Activated CD8-positive, alpha-beta T cell treated with anti-CD3 and anti-CD28 coated beads for 36 hours (primary cell): Measurements from ENCODE around the gene TSHZ1. TPM values are rescaled to one million over a fixed set of nuclear protein-coding genes. Genes with fewer than 3 reads are reported as not detected.

Source experiments
- ATAC-seq: fragments of 200-7000 bp; cut with Tn5 transposase; one replicate; pipeline ENCODE4 v1.10.0; 2021; ENCODE audit warnings: mild to moderate bottlenecking, moderate library complexity
- CTCF ChIA-PET: fragments of 350-600 bp; sonication (Branson Sonifier 250); formaldehyde crosslinking; loops from one replicate; lab custom pipeline; 2021; ENCODE audit warnings: antibody characterized with exemption; lab: Charles Lee
- POLR2A ChIA-PET: fragments of 350-600 bp; sonication (Branson Sonifier 250); formaldehyde crosslinking; loops from one replicate; lab custom pipeline; 2021; ENCODE audit warnings: antibody characterized with exemption; lab: Charles Lee
- DNase-seq: peaks from one replicate; pipeline ENCODE4 v3.0.0-alpha.2; 2020
- H3K27ac Mint-ChIP-seq: one replicate; pipeline ENCODE4 v1.8.0; 2021; ENCODE audit warnings: mild to moderate bottlenecking, mixed read lengths
- H3K27me3 Mint-ChIP-seq: one replicate; pipeline ENCODE4 v1.8.0; 2021; ENCODE audit warnings: mixed read lengths
- H3K36me3 Mint-ChIP-seq: one replicate; pipeline ENCODE4 v1.8.0; 2021; ENCODE audit warnings: low read depth, mixed read lengths
- H3K4me1 Mint-ChIP-seq: one replicate; pipeline ENCODE4 v1.8.0; 2021; ENCODE audit warnings: low read depth, mixed read lengths
- H3K4me3 Mint-ChIP-seq: one replicate; pipeline ENCODE4 v1.8.0; 2021; ENCODE audit warnings: mild to moderate bottlenecking, moderate library complexity, mixed read lengths
- H3K9me3 Mint-ChIP-seq: one replicate; pipeline ENCODE4 v1.8.0; 2021; ENCODE audit warnings: mixed read lengths
- intact Hi-C: fragments of 100-400 bp; cut with micrococcal nuclease; formaldehyde crosslinking; loops from one replicate; pipeline ENCODE4 v1.10.0; 2022
- total RNA-seq, 2 experiments: library from RNA; stranded (reverse); gene quantifications; one replicate each; pipeline ENCODE4 v1.2.3, GENCODE V29; 2021
- TF ChIP-seq, protein P1 (sequence below): fragments of 200-600 bp; IDR thresholded peaks from one replicate; pipeline ENCODE4 v1.8.0; 2022; ENCODE audit warnings: antibody characterized with exemption, mild to moderate bottlenecking

The TSHZ1 gene
- total RNA-seq, 2 experiments from 2014 or later = 10.8 to 11.0 TPM

DNA sequence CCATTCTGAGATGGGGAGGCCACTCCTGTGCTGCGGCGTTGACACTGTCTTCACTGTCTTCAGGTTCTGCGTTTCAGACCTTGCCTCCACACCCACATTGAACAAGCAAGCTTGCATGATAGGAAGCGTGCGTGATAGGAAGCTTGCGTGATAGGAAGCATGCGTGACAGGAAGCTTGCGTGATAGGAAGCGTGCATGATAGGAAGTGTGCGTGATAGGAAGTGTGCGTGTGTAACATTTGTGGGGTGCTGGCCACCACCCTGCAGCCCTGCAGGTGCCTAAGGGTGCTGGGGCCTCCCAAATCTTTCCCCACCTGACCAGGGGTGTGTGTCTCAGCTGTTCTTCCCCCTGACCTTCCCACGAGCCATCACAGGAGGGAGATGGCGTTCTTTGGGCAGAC is 25.3 kb downstream of the TSHZ1 start:
- no peaks in the 10 kb centered on the region for H3K27me3 Mint-ChIP-seq
- TF ChIP-seq, protein P1, sequence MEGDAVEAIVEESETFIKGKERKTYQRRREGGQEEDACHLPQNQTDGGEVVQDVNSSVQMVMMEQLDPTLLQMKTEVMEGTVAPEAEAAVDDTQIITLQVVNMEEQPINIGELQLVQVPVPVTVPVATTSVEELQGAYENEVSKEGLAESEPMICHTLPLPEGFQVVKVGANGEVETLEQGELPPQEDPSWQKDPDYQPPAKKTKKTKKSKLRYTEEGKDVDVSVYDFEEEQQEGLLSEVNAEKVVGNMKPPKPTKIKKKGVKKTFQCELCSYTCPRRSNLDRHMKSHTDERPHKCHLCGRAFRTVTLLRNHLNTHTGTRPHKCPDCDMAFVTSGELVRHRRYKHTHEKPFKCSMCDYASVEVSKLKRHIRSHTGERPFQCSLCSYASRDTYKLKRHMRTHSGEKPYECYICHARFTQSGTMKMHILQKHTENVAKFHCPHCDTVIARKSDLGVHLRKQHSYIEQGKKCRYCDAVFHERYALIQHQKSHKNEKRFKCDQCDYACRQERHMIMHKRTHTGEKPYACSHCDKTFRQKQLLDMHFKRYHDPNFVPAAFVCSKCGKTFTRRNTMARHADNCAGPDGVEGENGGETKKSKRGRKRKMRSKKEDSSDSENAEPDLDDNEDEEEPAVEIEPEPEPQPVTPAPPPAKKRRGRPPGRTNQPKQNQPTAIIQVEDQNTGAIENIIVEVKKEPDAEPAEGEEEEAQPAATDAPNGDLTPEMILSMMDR = no peak
- peaks cover 30% of the 10 kb centered on the region for H3K4me1 Mint-ChIP-seq
- intact Hi-C loops = no loop called here
- POLR2A ChIA-PET = no interaction called here
- CTCF ChIA-PET = interaction anchor here (2.7 kb wide), 1 partner anchor 9 kb away, joined by 9 read pairs; no protein-coding TSS in a partner anchor
- no peak overlapping the region for H3K27ac Mint-ChIP-seq
- peaks cover 10% of the 10 kb centered on the region for H3K36me3 Mint-ChIP-seq
- no peak overlapping the region for H3K4me3 Mint-ChIP-seq
- no peaks in the 10 kb centered on the region for H3K9me3 Mint-ChIP-seq
- ATAC-seq (no peak), DNase-seq (no peak)

DNA sequence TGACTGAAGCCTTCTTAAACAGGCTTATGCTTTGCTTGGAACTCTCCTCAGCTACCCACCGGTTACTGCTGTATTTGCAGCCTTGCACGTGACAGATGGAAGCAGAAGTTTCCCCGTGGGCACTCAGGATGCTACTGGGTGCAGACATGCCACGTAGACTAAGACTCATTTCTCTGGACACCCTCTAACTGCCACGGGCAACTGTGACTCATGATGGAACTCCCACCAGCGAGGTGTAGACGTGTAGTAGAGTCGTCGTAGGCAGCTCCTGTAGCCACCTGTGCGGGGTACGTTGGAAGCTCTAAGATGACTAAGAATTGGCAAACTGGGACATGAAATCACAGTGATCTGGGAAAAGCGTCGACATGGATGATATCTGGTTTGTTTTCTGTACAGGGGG is 27.5 kb downstream of the TSHZ1 start:
- DNase-seq (peak; percentile 15), ATAC-seq (no peak)
- intact Hi-C loops = no loop called here
- ChIA-PET CTCF (no interaction called here), POLR2A (interaction anchor here (1.2 kb wide), 2 partner anchors 8 to 28 kb away, joined by 3 to 4 read pairs; partner anchors contain the start of gene TSHZ1)
- no peak overlapping the region for H3K4me3 Mint-ChIP-seq
- TF ChIP-seq, protein P1 = no peak
- H3K9me3 Mint-ChIP-seq = no peaks in the 10 kb centered on the region
- peaks cover 30% of the 10 kb centered on the region for H3K4me1 Mint-ChIP-seq
- H3K27me3 Mint-ChIP-seq = no peaks in the 10 kb centered on the region
- no peak overlapping the region for H3K27ac Mint-ChIP-seq
- peaks cover 15% of the 10 kb centered on the region for H3K36me3 Mint-ChIP-seq

DNA sequence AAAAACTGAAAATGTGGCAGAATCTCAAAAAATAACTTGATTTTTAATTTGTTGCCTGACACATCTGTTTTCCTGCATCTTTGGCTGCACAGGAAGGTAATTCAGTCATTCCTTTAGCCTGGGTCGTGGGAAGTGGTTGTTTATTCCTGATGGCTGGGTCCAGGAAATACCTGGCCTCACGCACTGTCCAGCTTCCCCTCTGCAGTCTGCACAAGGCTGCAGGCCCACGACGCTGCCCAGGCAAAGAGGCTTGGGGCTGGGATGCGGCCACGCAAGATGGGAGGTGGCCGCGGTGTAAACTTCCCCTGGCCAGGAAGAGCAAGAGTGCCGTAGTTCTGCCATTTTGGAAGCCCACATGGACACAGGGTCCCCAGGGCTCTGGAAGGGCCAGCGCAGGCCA is 28.2 kb downstream of the TSHZ1 start:
- no peak overlapping the region for H3K4me3 Mint-ChIP-seq
- DNase-seq = no peak

DNA sequence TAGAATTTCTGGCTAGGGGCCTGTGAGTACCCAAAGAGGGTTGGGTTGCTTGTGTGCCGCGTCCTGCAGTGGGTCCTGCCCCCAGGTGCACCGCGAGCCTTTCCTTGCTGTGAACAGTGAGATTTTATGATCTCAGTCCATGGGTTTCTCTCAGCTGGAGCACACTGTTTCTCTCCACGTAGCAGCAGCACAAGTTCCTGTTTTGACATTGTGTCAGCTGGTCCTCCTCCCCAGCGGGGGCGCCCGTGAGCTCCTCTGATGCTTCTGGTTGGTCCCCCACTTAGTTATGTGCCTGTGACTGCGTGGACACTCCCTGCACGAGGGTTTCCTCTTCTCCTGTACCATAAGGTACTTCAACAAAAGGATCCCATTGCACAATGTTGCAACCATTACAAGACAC is 29.8 kb downstream of the TSHZ1 start:
- Mint-ChIP-seq H3K36me3 (peaks cover 15% of the 10 kb centered on the region), H3K27ac (no peak overlapping the region), H3K4me3 (no peak overlapping the region), H3K4me1 (peaks cover 34% of the 10 kb centered on the region), H3K27me3 (no peaks in the 10 kb centered on the region), H3K9me3 (no peaks in the 10 kb centered on the region)
- POLR2A ChIA-PET = interaction anchor here (0.9 kb wide), 1 partner anchor 12 kb away, joined by 3 read pairs; no protein-coding TSS in a partner anchor
- ATAC-seq = peak; percentile 34
- TF ChIP-seq, protein P1 = no peak
- DNase-seq = peak; percentile 33
- intact Hi-C loops = no loop called here
- CTCF ChIA-PET = interaction anchor here (1.5 to 1.9 kb wide), 2 partner anchors 10 to 23 kb away, joined by 3 to 6 read pairs; no protein-coding TSS in a partner anchor

More for the DNA sequence above, 28.2 kb downstream of the TSHZ1 start:
- intact Hi-C loops = no loop called here
- Mint-ChIP-seq H3K27ac (no peak overlapping the region), H3K4me1 (peaks cover 26% of the 10 kb centered on the region), H3K9me3 (no peaks in the 10 kb centered on the region), H3K36me3 (peaks cover 15% of the 10 kb centered on the region), H3K27me3 (no peaks in the 10 kb centered on the region)
- TF ChIP-seq, protein P1 = no peak
- CTCF ChIA-PET = no interaction called here
- ATAC-seq = no peak
- POLR2A ChIA-PET = interaction anchor here (1.2 kb wide), 1 partner anchor 9 kb away, joined by 4 read pairs; no protein-coding TSS in a partner anchor

DNA sequence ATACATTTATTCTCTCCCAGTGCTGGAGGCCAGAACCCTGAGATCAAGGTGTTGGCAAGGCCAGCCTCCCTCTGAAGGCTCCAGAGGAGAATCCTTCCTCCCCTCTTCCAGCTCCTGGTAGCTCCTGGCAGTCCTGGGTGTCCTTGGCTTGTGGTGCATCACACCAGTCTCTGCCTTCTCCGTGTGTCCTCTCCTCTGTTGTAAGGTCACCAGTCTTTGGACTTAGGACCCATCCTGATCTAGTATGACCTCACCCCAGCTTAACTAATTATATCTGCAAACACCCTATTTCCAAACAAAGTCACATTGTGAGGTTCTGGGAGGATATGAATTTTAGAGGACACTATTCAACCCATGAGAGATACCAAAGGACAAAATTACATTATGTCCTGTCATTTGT is 31.1 kb downstream of the TSHZ1 start:
- peaks cover 14% of the 10 kb centered on the region for H3K36me3 Mint-ChIP-seq
- H3K27ac Mint-ChIP-seq = no peak overlapping the region
- no peaks in the 10 kb centered on the region for H3K9me3 Mint-ChIP-seq
- CTCF ChIA-PET = interaction anchor here (1.1 to 1.9 kb wide), 4 partner anchors 11 to 25 kb away, joined by 3 to 6 read pairs (median 4); no protein-coding TSS in a partner anchor
- DNase-seq (no peak), ATAC-seq (no peak)
- TF ChIP-seq, protein P1 = no peak
- H3K27me3 Mint-ChIP-seq = no peaks in the 10 kb centered on the region
- POLR2A ChIA-PET = no interaction called here
- H3K4me1 Mint-ChIP-seq = peaks cover 44% of the 10 kb centered on the region
- no peak overlapping the region for H3K4me3 Mint-ChIP-seq
- intact Hi-C loops = no loop called here
